ENCODE data around the gene PDE4D. TPM values are rescaled to one million over a fixed set of nuclear protein-coding genes. Genes with fewer than 3 reads are reported as not detected.

PDE4D gene
- total RNA-seq, 2 experiments from 2014 or later = 0.50 to 0.51 TPM

- POLR2A ChIA-PET = no interaction called here
- no TSS peak for BruUV-seq (replicated peaks)
These were observed 26.9 kb downstream of the PDE4D start for GRCh38 chr5:59866661-59867060.

GRCh38 chr5:59864718-59865117 is 28.8 kb downstream of the PDE4D start:
- intact Hi-C loops (cut with micrococcal nuclease; ENCODE audit: unreplicated experiment) = no loop called here
- Histone ChIP-seq H3K36me3 (ENCODE audit: insufficient read depth, low read length) (no peaks in the 10 kb centered on the region), H3K4me3 (ENCODE audit: low read depth, low read length, poor library complexity, severe bottlenecking) (no peak overlapping the region), H2AFZ (ENCODE audit: low read length) (no peak overlapping the region), H4K20me1 (ENCODE audit: insufficient read depth, low read length) (no peaks in the 10 kb centered on the region), H3K79me2 (ENCODE audit: insufficient read depth, low read depth, low read length) (no peaks in the 10 kb centered on the region), H3K9me2 (ENCODE audit: insufficient read depth, low read length) (no peaks in the 10 kb centered on the region), H3K9me3 (ENCODE audit: low read length) (no peaks in the 10 kb centered on the region), H3K27ac (ENCODE audit: low read depth, low read length, poor library complexity, severe bottlenecking) (no peak overlapping the region), H3K4me1 (ENCODE audit: insufficient read depth, low read length, poor library complexity, severe bottlenecking) (no peaks in the 10 kb centered on the region), H3K4me2 (ENCODE audit: low read length) (no peak overlapping the region)
- ChIA-PET POLR2A (interaction anchor here (0.6 kb wide), 1 partner anchor 1112 kb away, joined by 3 read pairs; no protein-coding TSS in a partner anchor), CTCF (ENCODE audit: unreplicated experiment) (no interaction called here)
- DNase-seq (ENCODE audit: low spot score) = no peak
- no TSS peak for BruUV-seq (replicated peaks)
- TF ChIP-seq CTCF (conservative IDR thresholded peaks at IDR 0.05; ENCODE audit: low read length) = no peak
- no peak for TF ChIP-seq EZH2phosphoT487 (IDR thresholded peaks at IDR 0.05; ENCODE audit: borderline replicate concordance, low read depth, low read length)

More at GRCh38 chr5:59866661-59867060, 26.9 kb downstream of the PDE4D start:
- TF ChIP-seq EZH2phosphoT487 (IDR thresholded peaks at IDR 0.05; ENCODE audit: borderline replicate concordance, low read depth, low read length) (no peak), CTCF (conservative IDR thresholded peaks at IDR 0.05; ENCODE audit: low read length) (no peak)
- Histone ChIP-seq H3K9me2 (ENCODE audit: insufficient read depth, low read length) (no peaks in the 10 kb centered on the region), H3K9me3 (ENCODE audit: low read length) (no peaks in the 10 kb centered on the region), H3K4me1 (ENCODE audit: insufficient read depth, low read length, poor library complexity, severe bottlenecking) (no peaks in the 10 kb centered on the region), H3K79me2 (ENCODE audit: insufficient read depth, low read depth, low read length) (no peaks in the 10 kb centered on the region), H3K36me3 (ENCODE audit: insufficient read depth, low read length) (no peaks in the 10 kb centered on the region), H3K27ac (ENCODE audit: low read depth, low read length, poor library complexity, severe bottlenecking) (no peak overlapping the region), H4K20me1 (ENCODE audit: insufficient read depth, low read length) (no peaks in the 10 kb centered on the region), H3K4me2 (ENCODE audit: low read length) (no peak overlapping the region), H2AFZ (ENCODE audit: low read length) (no peak overlapping the region), H3K4me3 (ENCODE audit: low read depth, low read length, poor library complexity, severe bottlenecking) (no peak overlapping the region)
- intact Hi-C loops (cut with micrococcal nuclease; ENCODE audit: unreplicated experiment) = no loop called here
- no peak for DNase-seq (ENCODE audit: low spot score)
- CTCF ChIA-PET (ENCODE audit: unreplicated experiment) = no interaction called here

GRCh38 chr5:59863777-59864176 is 29.7 kb downstream of the PDE4D start:
- CTCF ChIA-PET (ENCODE audit: unreplicated experiment) = no interaction called here
- no peaks in the 10 kb centered on the region for H3K9me2 ChIP-seq (ENCODE audit: insufficient read depth, low read length)
- no peaks in the 10 kb centered on the region for H3K9me3 ChIP-seq (ENCODE audit: low read length)
- intact Hi-C loops (cut with micrococcal nuclease; ENCODE audit: unreplicated experiment) = no loop called here
- BruUV-seq (replicated peaks) = no TSS peak
- TF ChIP-seq EZH2phosphoT487 (IDR thresholded peaks at IDR 0.05; ENCODE audit: borderline replicate concordance, low read depth, low read length) (no peak), CTCF (conservative IDR thresholded peaks at IDR 0.05; ENCODE audit: low read length) (no peak)
- POLR2A ChIA-PET = interaction anchor here (1.1 kb wide), 1 partner anchor 25 kb away, joined by 3 read pairs; no protein-coding TSS in a partner anchor
- DNase-seq (ENCODE audit: low spot score) = no peak
- no peaks in the 10 kb centered on the region for H3K36me3 ChIP-seq (ENCODE audit: insufficient read depth, low read length)
- no peaks in the 10 kb centered on the region for H4K20me1 ChIP-seq (ENCODE audit: insufficient read depth, low read length)
- H3K27ac ChIP-seq (ENCODE audit: low read depth, low read length, poor library complexity, severe bottlenecking) = no peak overlapping the region
- H2AFZ ChIP-seq (ENCODE audit: low read length) = no peak overlapping the region
- H3K4me1 ChIP-seq (ENCODE audit: insufficient read depth, low read length, poor library complexity, severe bottlenecking) = no peaks in the 10 kb centered on the region
- no peaks in the 10 kb centered on the region for H3K79me2 ChIP-seq (ENCODE audit: insufficient read depth, low read depth, low read length)
- H3K4me3 ChIP-seq (ENCODE audit: low read depth, low read length, poor library complexity, severe bottlenecking) = no peak overlapping the region
- H3K4me2 ChIP-seq (ENCODE audit: low read length) = no peak overlapping the region
